Measurements from ENCODE around the gene TLE5. TPM values are rescaled to one million over a fixed set of nuclear protein-coding genes. Genes with fewer than 3 reads are reported as not detected.

Gene TLE5
- total and polyA plus RNA-seq, 2 experiments from 2014 or later = 130 to 154 TPM

DNA sequence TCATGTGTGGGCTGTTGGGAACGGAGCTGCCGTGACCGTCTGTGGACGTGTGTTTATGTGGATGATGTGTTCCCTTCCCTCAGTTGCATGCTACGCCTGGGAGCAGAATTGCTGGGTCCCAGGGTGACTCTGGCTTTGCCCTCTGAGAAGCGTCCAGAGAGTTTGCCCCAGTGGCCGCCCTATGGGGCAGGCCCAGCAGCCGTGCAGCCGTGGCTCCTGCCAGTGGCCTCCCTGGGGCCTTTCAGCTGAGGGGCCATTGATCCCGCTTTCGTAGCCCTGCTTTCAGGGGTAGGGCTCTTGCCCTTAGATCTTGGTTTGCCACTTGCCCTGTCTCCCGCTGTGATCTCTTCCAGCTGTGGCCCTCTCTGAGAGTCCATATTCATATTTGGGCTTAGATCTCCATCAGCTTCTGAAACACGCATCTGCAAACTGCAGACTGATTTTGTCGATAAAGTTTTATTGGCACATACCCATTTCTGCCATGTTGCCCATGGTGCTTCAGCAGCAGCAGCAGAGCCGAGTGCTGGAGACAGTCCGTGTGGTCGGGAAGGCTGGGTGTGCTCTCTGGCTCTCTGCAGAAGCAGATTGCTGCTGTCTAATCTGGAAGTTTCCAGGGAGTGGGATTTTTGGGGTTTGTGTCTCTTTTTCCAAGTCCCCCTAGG, 49.4 kb upstream of the TLE5 start (continued):
- TF ChIP-seq, protein P1, sequence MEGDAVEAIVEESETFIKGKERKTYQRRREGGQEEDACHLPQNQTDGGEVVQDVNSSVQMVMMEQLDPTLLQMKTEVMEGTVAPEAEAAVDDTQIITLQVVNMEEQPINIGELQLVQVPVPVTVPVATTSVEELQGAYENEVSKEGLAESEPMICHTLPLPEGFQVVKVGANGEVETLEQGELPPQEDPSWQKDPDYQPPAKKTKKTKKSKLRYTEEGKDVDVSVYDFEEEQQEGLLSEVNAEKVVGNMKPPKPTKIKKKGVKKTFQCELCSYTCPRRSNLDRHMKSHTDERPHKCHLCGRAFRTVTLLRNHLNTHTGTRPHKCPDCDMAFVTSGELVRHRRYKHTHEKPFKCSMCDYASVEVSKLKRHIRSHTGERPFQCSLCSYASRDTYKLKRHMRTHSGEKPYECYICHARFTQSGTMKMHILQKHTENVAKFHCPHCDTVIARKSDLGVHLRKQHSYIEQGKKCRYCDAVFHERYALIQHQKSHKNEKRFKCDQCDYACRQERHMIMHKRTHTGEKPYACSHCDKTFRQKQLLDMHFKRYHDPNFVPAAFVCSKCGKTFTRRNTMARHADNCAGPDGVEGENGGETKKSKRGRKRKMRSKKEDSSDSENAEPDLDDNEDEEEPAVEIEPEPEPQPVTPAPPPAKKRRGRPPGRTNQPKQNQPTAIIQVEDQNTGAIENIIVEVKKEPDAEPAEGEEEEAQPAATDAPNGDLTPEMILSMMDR (conservative IDR thresholded peaks at IDR 0.05; ENCODE audit: low read depth in 2 of 2) = no peak

GRCh38 chr19:3110126-3110825, 48.0 kb upstream of the TLE5 start:
- H4K20me1 ChIP-seq (replicated peaks; ENCODE audit: insufficient read depth) = no peaks in the 10 kb centered on the region; the same call in 1 of the 2 replicates
- Mint-ChIP-seq H3K4me3 (no peak overlapping the region), H3K9me3 (no peaks in the 10 kb centered on the region; the same call in 1 of the 3 replicates)

More at GRCh38 chr19:3110126-3110825, 48.0 kb upstream of the TLE5 start:
- DNase-seq (ENCODE audit: low spot score) (no peak), ATAC-seq (no peak)
- Mint-ChIP-seq H3K4me1 (peaks cover 37% of the 10 kb centered on the region), H3K36me3 (ENCODE audit: low read depth) (peaks cover 6% of the 10 kb centered on the region; the same call in 2 of the 3 replicates), H3K27me3 (ENCODE audit: insufficient read depth, low read depth, poor library complexity) (peaks cover 12% of the 10 kb centered on the region), H3K27ac (no peak overlapping the region)
- Histone ChIP-seq H3K4me2 (no peak overlapping the region), H3K79me2 (replicated peaks; ENCODE audit: insufficient read depth) (peaks cover 40% of the 10 kb centered on the region), H3K27ac (ENCODE audit: low read depth) (no peak overlapping the region), H3K27me3 (ENCODE audit: insufficient read depth) (no peaks in the 10 kb centered on the region), H3K4me3 (no peak overlapping the region), H3F3A (replicated peaks; ENCODE audit: low read depth) (no peaks in the 10 kb centered on the region), H3K4me1 (ENCODE audit: insufficient read depth) (0 out of 2 replicates have a peak, but pooled peaks cover 4% of the 10 kb centered on the region), H2AFZ (no peak overlapping the region), H3K36me3 (ENCODE audit: insufficient read depth) (no peaks in the 10 kb centered on the region), H3K9me2 (ENCODE audit: insufficient read depth) (no peaks in the 10 kb centered on the region)
- TF ChIP-seq POLR2AphosphoS5 (IDR thresholded peaks at IDR 0.05; ENCODE audit: low read depth) = no peak
- TF ChIP-seq NANOG (IDR thresholded peaks at IDR 0.05; ENCODE audit: borderline replicate concordance) = no peak
- no peak for TF ChIP-seq REST (IDR thresholded peaks at IDR 0.05; ENCODE audit: unreplicated experiment)
- no peak for TF ChIP-seq JUNB (IDR thresholded peaks at IDR 0.05; ENCODE audit: unreplicated experiment)

Data from GM23338 (cell line).